HG03342 (cell line): ENCODE measurements around the gene RASGEF1C.

Experiments used
- ATAC-seq: cut with Tn5 transposase; IDR thresholded peaks from one replicate; pipeline ENCODE4 v1.9.1; 2021; ENCODE audit warnings: mild to moderate bottlenecking, moderate library complexity; ENCODE audit not compliant: unreplicated experiment

RASGEF1C gene

GRCh38 chr5:180068519-180069090, 140.4 kb downstream of the RASGEF1C start:
- no peak for ATAC-seq

GRCh38 chr5:180067986-180068385, 141.0 kb downstream of the RASGEF1C start:
- ATAC-seq: no peak

GRCh38 chr5:180060192-180060591, 148.8 kb downstream of the RASGEF1C start:
- ATAC-seq: no peak

GRCh38 chr5:180059326-180059725, 149.7 kb downstream of the RASGEF1C start:
- no peak for ATAC-seq

GRCh38 chr5:180056153-180056552, 152.9 kb downstream of the RASGEF1C start:
- ATAC-seq: no peak

GRCh38 chr5:180054226-180054625, 154.8 kb downstream of the RASGEF1C start:
- no peak for ATAC-seq

GRCh38 chr5:180053061-180053602, 155.9 kb downstream of the RASGEF1C start:
- ATAC-seq: no peak

- ATAC-seq: no peak
Observed at GRCh38 chr5:180052211-180052818, 156.7 kb downstream of the RASGEF1C start.
